H9 (cell line): Measurements from ENCODE around the gene LDHAL6B. TPM values are rescaled to one million over a fixed set of nuclear protein-coding genes. Genes with fewer than 3 reads are reported as not detected.
A peak's percentile ranks its signal among the peaks of the same experiment; 100 is the strongest.

Experiments used
- DNase-seq: peaks from one replicate; pipeline ENCODE4 v3.0.0-alpha.2; 2017
- H2AFZ ChIP-seq: one replicate; pipeline ENCODE4 v1.6.1; 2013; ENCODE audit warnings: mild to moderate bottlenecking, low read length, control low read depth, moderate library complexity
- H2AK5ac ChIP-seq: 2 replicates; pipeline ENCODE4 v1.6.1; 2013; ENCODE audit warnings: low read length, control low read depth, mixed read lengths; ENCODE audit not compliant: insufficient read length
- H2BK120ac ChIP-seq: one replicate; pipeline ENCODE4 v1.6.1; 2013; ENCODE audit warnings: low read depth, mild to moderate bottlenecking, low read length, control low read depth, inconsistent platforms; ENCODE audit not compliant: poor library complexity, severe bottlenecking
- H2BK12ac ChIP-seq: 2 replicates; pipeline ENCODE4 v1.6.1; 2013; ENCODE audit warnings: low read length, control low read depth, mixed read lengths, low read depth; ENCODE audit not compliant: insufficient read length
- H2BK15ac ChIP-seq: 2 replicates; pipeline ENCODE4 v1.6.1; 2013; ENCODE audit warnings: low read depth, low read length, control low read depth
- H2BK20ac ChIP-seq: one replicate; pipeline ENCODE4 v1.6.1; 2013; ENCODE audit warnings: low read depth, mild to moderate bottlenecking, low read length, control low read depth, inconsistent platforms; ENCODE audit not compliant: poor library complexity, severe bottlenecking
- H2BK5ac ChIP-seq: 2 replicates; pipeline ENCODE4 v1.6.1; 2013; ENCODE audit warnings: low read length, control low read depth, mixed read lengths; ENCODE audit not compliant: insufficient read length
- H3K14ac ChIP-seq: 2 replicates; pipeline ENCODE4 v1.6.1; 2013; ENCODE audit warnings: low read length, control low read depth; ENCODE audit not compliant: insufficient read depth
- H3K18ac ChIP-seq: 2 replicates; pipeline ENCODE4 v1.6.1; 2013; ENCODE audit warnings: low read depth, mild to moderate bottlenecking, mixed read lengths, low read length, control low read depth; ENCODE audit not compliant: insufficient read length
- H3K23ac ChIP-seq: 2 replicates; pipeline ENCODE4 v1.6.1; 2013; ENCODE audit warnings: low read length, control low read depth, mixed read lengths, low read depth; ENCODE audit not compliant: insufficient read length
- H3K23me2 ChIP-seq: 2 replicates; pipeline ENCODE4 v1.6.1; 2013; ENCODE audit warnings: low read depth, mild to moderate bottlenecking, mixed read lengths, low read length, control low read depth; ENCODE audit not compliant: insufficient read length, poor library complexity, severe bottlenecking
- H3K27ac ChIP-seq: 2 replicates; pipeline ENCODE4 v1.5.1; 2013; ENCODE audit warnings: low read length, control low read depth, mixed read lengths, low read depth; ENCODE audit not compliant: insufficient read length
- H3K27me3 ChIP-seq: 2 replicates; pipeline ENCODE4 v1.6.1; 2013; ENCODE audit warnings: low read length, control low read depth, inconsistent platforms; ENCODE audit not compliant: insufficient read depth
- H3K4ac ChIP-seq: 2 replicates; pipeline ENCODE4 v1.6.1; 2013; ENCODE audit warnings: low read depth, mild to moderate bottlenecking, control low read depth, inconsistent platforms, low read length, moderate library complexity
- H3K4me1 ChIP-seq: 2 replicates; pipeline ENCODE4 v1.6.1; 2013; ENCODE audit warnings: low read length, control low read depth, inconsistent platforms; ENCODE audit not compliant: insufficient read depth
- H3K4me2 ChIP-seq: 2 replicates; pipeline ENCODE4 v1.6.1; 2013; ENCODE audit warnings: low read length, control low read depth, mixed read lengths; ENCODE audit not compliant: insufficient read length, insufficient read depth
- H3K56ac ChIP-seq: 2 replicates; pipeline ENCODE4 v1.6.1; 2013; ENCODE audit warnings: low read depth, mild to moderate bottlenecking, mixed read lengths, low read length, control low read depth; ENCODE audit not compliant: insufficient read length
- H3K79me1 ChIP-seq: 2 replicates; pipeline ENCODE4 v1.6.1; 2013; ENCODE audit warnings: low read depth, mild to moderate bottlenecking, moderate library complexity, low read length, control low read depth, inconsistent platforms; ENCODE audit not compliant: insufficient read depth, poor library complexity, severe bottlenecking
- H3K79me2 ChIP-seq: 2 replicates; pipeline ENCODE4 v1.6.1; 2013; ENCODE audit warnings: low read length, control low read depth, inconsistent platforms; ENCODE audit not compliant: insufficient read depth
- H3K9ac ChIP-seq: 2 replicates; pipeline ENCODE4 v1.6.1; 2013; ENCODE audit warnings: low read length, control low read depth, mixed read lengths; ENCODE audit not compliant: insufficient read length; ENCODE audit errors: extremely low read depth
- H3K9me3 ChIP-seq: one replicate; pipeline ENCODE4 v1.6.1; 2013; ENCODE audit warnings: low read depth, low read length, inconsistent platforms; ENCODE audit not compliant: control insufficient read depth
- H3T11ph ChIP-seq: one replicate; pipeline ENCODE4 v1.6.1; 2013; ENCODE audit warnings: mild to moderate bottlenecking, low read length, control low read depth, inconsistent platforms
- H4K20me1 ChIP-seq: one replicate; pipeline ENCODE4 v1.6.1; 2013; ENCODE audit not compliant: control insufficient read depth, insufficient read length, insufficient read depth
- H4K5ac ChIP-seq: 2 replicates; pipeline ENCODE4 v1.6.1; 2013; ENCODE audit warnings: low read depth, mild to moderate bottlenecking, mixed read lengths, low read length, control low read depth; ENCODE audit not compliant: insufficient read length
- H4K8ac ChIP-seq: replicated peaks from 2 replicates; pipeline ENCODE4 v1.6.1; 2013; ENCODE audit warnings: low read length, control low read depth, mixed read lengths, low read depth; ENCODE audit not compliant: insufficient read length
- H4K91ac ChIP-seq: 2 replicates; pipeline ENCODE4 v1.6.1; 2013; ENCODE audit warnings: low read depth, mild to moderate bottlenecking, moderate library complexity, mixed read lengths, low read length, control low read depth; ENCODE audit not compliant: insufficient read length
- H3K27ac Mint-ChIP-seq, 3 experiments: 2 replicates in 2 of 3; 3 replicates in 1 of 3; pipeline ENCODE4 v1.8.0; 2020 to 2021; ENCODE audit warnings: mixed read lengths in 3 of 3, mild to moderate bottlenecking in 1 of 3, moderate library complexity in 1 of 3
- H3K27me3 Mint-ChIP-seq: 2 replicates; pipeline ENCODE4 v1.8.0; 2021; ENCODE audit warnings: low read depth, mild to moderate bottlenecking, moderate library complexity, mixed read lengths
- H3K36me3 Mint-ChIP-seq, 3 experiments: 2 replicates in 2 of 3; 3 replicates in 1 of 3; pipeline ENCODE4 v1.8.0; 2020 to 2021; ENCODE audit warnings: low read depth in 3 of 3, mixed read lengths in 3 of 3; ENCODE audit not compliant: insufficient read depth in 1 of 3
- H3K4me1 Mint-ChIP-seq, 2 experiments: 2 replicates each; pipeline ENCODE4 v1.8.0; 2020; ENCODE audit warnings: mixed read lengths in 2 of 2
- H3K4me3 Mint-ChIP-seq, 2 experiments: 2 replicates in 1 of 2; 3 replicates in 1 of 2; pipeline ENCODE4 v1.8.0; 2020 to 2021; ENCODE audit warnings: mild to moderate bottlenecking in 2 of 2, mixed read lengths in 2 of 2, moderate library complexity in 1 of 2
- H3K9me3 Mint-ChIP-seq, 2 experiments: 2 replicates in 1 of 2; 3 replicates in 1 of 2; pipeline ENCODE4 v1.8.0; 2020; ENCODE audit warnings: mild to moderate bottlenecking in 2 of 2, mixed read lengths in 2 of 2, moderate library complexity in 1 of 2
- CTCF ChIP-seq: fragments of 200-600 bp; sonication (generic); conservative IDR thresholded peaks from 3 replicates; pipeline ENCODE4 v1.8.0; 2021; ENCODE audit warnings: antibody characterized with exemption, mild to moderate bottlenecking
- WGBS: extraction: QIAGEN DNeasy Blood & Tissue Kit; methylation state at CpG from one replicate; pipeline ENCODE4 v1.1.7; 2013; ENCODE audit warnings: missing lambda C conversion rate, low lambda C conversion rate, mixed read lengths; ENCODE audit not compliant: insufficient read length; ENCODE audit errors: extremely low coverage; 5-methylcytosine and 5-hydroxymethylcytosine counted together
- total RNA-seq: library from RNA; stranded (reverse); gene quantifications from 2 replicates; pipeline ENCODE4 v1.2.1, GENCODE V29; 2021

The LDHAL6B gene
- total RNA-seq, 1 experiment from 2014 or later = not detected

- no peak overlapping the region for H3K9ac ChIP-seq
- peak overlapping the region in 1 of 3 experiments; percentile 18; a peak in 3 of 7 replicates for H3K27ac Mint-ChIP-seq
- no CpG with 5 or more reads among the region's 5 CpGs for WGBS
- H3K79me2 ChIP-seq = no peaks in the 10 kb centered on the region
- no peaks in the 10 kb centered on the region for H3K9me3 ChIP-seq
- peaks cover 36 to 88% (median 79%) of the 10 kb centered on the region in 3 experiments for H3K36me3 Mint-ChIP-seq
- H3K23ac ChIP-seq = no peak overlapping the region
- H4K5ac ChIP-seq = no peak overlapping the region
- no peak overlapping the region for H2BK20ac ChIP-seq
- H3T11ph ChIP-seq = no peak overlapping the region
- no peak for DNase-seq
- H3K27me3 ChIP-seq = no peaks in the 10 kb centered on the region
- no peak overlapping the region for H2BK120ac ChIP-seq
- no peak overlapping the region for H3K4ac ChIP-seq
- no peak overlapping the region for H2BK5ac ChIP-seq
- H3K4me1 Mint-ChIP-seq = no peaks in the 10 kb centered on the region
- no peak overlapping the region for H3K4me2 ChIP-seq
- H2BK15ac ChIP-seq = no peak overlapping the region
- H3K18ac ChIP-seq = no peak overlapping the region
- H3K79me1 ChIP-seq = no peaks in the 10 kb centered on the region
- no peaks in the 10 kb centered on the region for H4K20me1 ChIP-seq
- no peak overlapping the region for H3K56ac ChIP-seq
- no peak overlapping the region for H2AFZ ChIP-seq
- H3K23me2 ChIP-seq = no peaks in the 10 kb centered on the region
- H2AK5ac ChIP-seq = no peak overlapping the region
- H4K91ac ChIP-seq = no peak overlapping the region
- H3K27me3 Mint-ChIP-seq = no peaks in the 10 kb centered on the region
- H3K9me3 Mint-ChIP-seq = peaks cover 4 to 7% of the 10 kb centered on the region in 2 experiments
- H3K14ac ChIP-seq = no peak overlapping the region
- no peak overlapping the region for H4K8ac ChIP-seq
- H3K27ac ChIP-seq = no peak overlapping the region
- H2BK12ac ChIP-seq = no peak overlapping the region
- H3K4me3 Mint-ChIP-seq = no peak overlapping the region
- no peaks in the 10 kb centered on the region for H3K4me1 ChIP-seq
- TF ChIP-seq CTCF = no peak
Observed at GRCh38 chr15:59189241-59189640, 17.4 kb upstream of the LDHAL6B start.
